SK-N-SH (cell line): ENCODE results near the gene PLA2G2F. TPM values are rescaled to one million over a fixed set of nuclear protein-coding genes. Genes with fewer than 3 reads are reported as not detected.

Experiments
- CTCF ChIA-PET: fragments of 300-600, 350-600 bp; formaldehyde crosslinking; extraction: SDS; loops from one replicate; lab custom pipeline; 2021; lab: Yijun Ruan, JAX
- POLR2A ChIA-PET: fragments of 350-600 bp; sonication (Branson Sonifier 250); formaldehyde crosslinking; extraction: SDS; loops from one replicate; lab custom pipeline; 2020; ENCODE audit warnings: antibody characterized with exemption, inconsistent platforms; lab: Yijun Ruan, JAX
- DNase-seq: peaks from one replicate; pipeline ENCODE4 v3.0.0; 2012
- H2AFZ ChIP-seq: fragments of 200-600 bp; sonication (generic); 2 replicates; pipeline ENCODE4 v1.8.1; 2016; ENCODE audit warnings: antibody characterized with exemption, mild to moderate bottlenecking, low read depth
- H3F3A ChIP-seq: fragments of 200-600 bp; sonication (generic); replicated peaks from 2 replicates; pipeline ENCODE3; 2016; ENCODE audit warnings: antibody characterized with exemption, mild to moderate bottlenecking; ENCODE audit not compliant: insufficient read depth
- H3K27ac ChIP-seq, 2 experiments: fragments of 200-500 bp in 1 of 2; fragments of 200-600 bp in 1 of 2; sonication (Bioruptor generic) in 1 of 2; sonication (generic), shearing (Covaris generic) in 1 of 2; 2 replicates each; pipeline versions ENCODE4 v1.5.1 to v1.6.1; 2014 to 2016; ENCODE audit warnings: low read depth in 2 of 2, inconsistent platforms in 1 of 2, low read length in 1 of 2, mild to moderate bottlenecking in 1 of 2, mixed read lengths in 1 of 2
- H3K27me3 ChIP-seq: fragments of 200-600 bp; sonication (generic), shearing (Covaris generic); 2 replicates; pipeline ENCODE4 v1.6.1; 2016; ENCODE audit warnings: mixed run types; ENCODE audit not compliant: insufficient read depth
- H3K36me3 ChIP-seq, 2 experiments: fragments of 200-500 bp in 1 of 2; fragments of 200-600 bp in 1 of 2; sonication (Bioruptor generic) in 1 of 2; sonication (generic) in 1 of 2; replicated peaks in 1 of 2; 2 replicates each; pipeline versions ENCODE3 to v1.5.1; 2014 to 2016; ENCODE audit warnings: low read length in 1 of 2, mild to moderate bottlenecking in 1 of 2; ENCODE audit not compliant: insufficient read depth in 2 of 2, control insufficient read depth in 1 of 2
- H3K4me1 ChIP-seq, 2 experiments: fragments of 200-500 bp in 1 of 2; fragments of 200-600 bp in 1 of 2; sonication (Bioruptor generic) in 1 of 2; sonication (generic), shearing (Covaris generic) in 1 of 2; 2 replicates each; pipeline versions ENCODE4 v1.5.1 to v1.6.1; 2014 to 2016; ENCODE audit warnings: low read depth in 1 of 2, low read length in 1 of 2, mixed run types in 1 of 2; ENCODE audit not compliant: insufficient read depth in 2 of 2, control insufficient read depth in 1 of 2
- H3K4me2 ChIP-seq: fragments of 200-600 bp; sonication (generic), shearing (Covaris generic); 2 replicates; pipeline ENCODE4 v1.6.1; 2017; ENCODE audit warnings: mixed run types
- H3K4me3 ChIP-seq, 2 experiments: fragments of 200-500 bp in 1 of 2; fragments of 200-600 bp in 1 of 2; sonication (Bioruptor generic) in 1 of 2; sonication (generic), shearing (Covaris generic) in 1 of 2; 2 replicates each; pipeline versions ENCODE4 v1.5.1 to v1.8.1; 2014 to 2016; ENCODE audit warnings: low read depth in 2 of 2, inconsistent platforms in 1 of 2, low read length in 1 of 2, mild to moderate bottlenecking in 1 of 2, mixed read lengths in 1 of 2, moderate library complexity in 1 of 2
- H3K79me2 ChIP-seq: fragments of 200-600 bp; sonication (generic); 2 replicates; pipeline ENCODE4 v1.8.1; 2017; ENCODE audit warnings: mild to moderate bottlenecking; ENCODE audit not compliant: insufficient read depth
- H3K9ac ChIP-seq: fragments of 200-600 bp; sonication (generic); 2 replicates; pipeline ENCODE4 v1.6.1; 2017; ENCODE audit warnings: mixed run types
- H3K9me2 ChIP-seq: fragments of 200-600 bp; sonication (generic); 2 replicates; pipeline ENCODE4 v1.6.1; 2017; ENCODE audit warnings: mixed run types
- H3K9me3 ChIP-seq: fragments of 200-600 bp; sonication (generic); 2 replicates; pipeline ENCODE4 v1.6.1; 2017; ENCODE audit warnings: mixed run types, mild to moderate bottlenecking, moderate library complexity
- H4K20me1 ChIP-seq: fragments of 200-600 bp; sonication (generic); 2 replicates; pipeline ENCODE4 v1.6.1; 2017; ENCODE audit warnings: mild to moderate bottlenecking, mixed run types; ENCODE audit not compliant: insufficient read depth
- CTCF ChIP-seq: fragments of 200-600 bp; sonication (generic); IDR thresholded peaks from 2 replicates; pipeline ENCODE4 v1.6.1; 2017; ENCODE audit warnings: antibody characterized with exemption, mild to moderate bottlenecking, moderate library complexity
- EP300 ChIP-seq, 2 experiments: IDR thresholded peaks; 2 replicates each; pipeline versions ENCODE4 v1.4.0 to v1.6.1; 2012; ENCODE audit warnings: borderline replicate concordance in 1 of 2, low read depth in 1 of 2, low read length in 1 of 2
- FOXJ3 ChIP-seq: sonication (generic); formaldehyde crosslinking; IDR thresholded peaks from 2 replicates; pipeline ENCODE4 v1.5.1; 2020; ENCODE audit warnings: mild to moderate bottlenecking, missing genetic modification reagents
- FOXM1 ChIP-seq: IDR thresholded peaks from 2 replicates; pipeline ENCODE4 v1.4.0; 2012; ENCODE audit warnings: low read depth, mild to moderate bottlenecking
- JUND ChIP-seq: IDR thresholded peaks from 2 replicates; pipeline ENCODE4 v1.4.0; 2012
- MEF2A ChIP-seq: IDR thresholded peaks from 2 replicates; pipeline ENCODE4 v1.4.0; 2012; ENCODE audit warnings: low read depth, borderline replicate concordance
- NFIC ChIP-seq: IDR thresholded peaks from 2 replicates; pipeline ENCODE4 v1.4.0; 2012; ENCODE audit warnings: borderline replicate concordance
- POLR2AphosphoS5 ChIP-seq: IDR thresholded peaks from 2 replicates; pipeline ENCODE4 v1.6.1; 2012; ENCODE audit warnings: low read depth, low read length
- RAD21 ChIP-seq: IDR thresholded peaks from 2 replicates; pipeline ENCODE4 v1.6.1; 2012; ENCODE audit warnings: mild to moderate bottlenecking, low read length
- RCOR1 ChIP-seq: fragments of 150-350 bp; IDR thresholded peaks from 2 replicates; pipeline ENCODE4 v1.6.1; 2017; ENCODE audit warnings: antibody characterized with exemption, low read length
- SIN3A ChIP-seq: IDR thresholded peaks from 2 replicates; pipeline ENCODE4 v1.6.1; 2012; ENCODE audit warnings: low read depth, mild to moderate bottlenecking, low read length, moderate library complexity, borderline replicate concordance
- USF2 ChIP-seq: fragments of 150-350 bp; IDR thresholded peaks from 2 replicates; pipeline ENCODE4 v1.6.1; 2017; ENCODE audit warnings: antibody characterized with exemption, low read length, low read depth, borderline replicate concordance
- WGBS: methylation state at CpG from one replicate; pipeline ENCODE4 v1.1.6; 2017; ENCODE audit warnings: low lambda C conversion rate; 5-methylcytosine and 5-hydroxymethylcytosine counted together
- polyA plus RNA-seq, 3 experiments: library from polyadenylated mRNA; depleted of rRNA; stranded (reverse); fragments of >200 nt; gene quantifications; 2 replicates each; pipeline ENCODE4 v1.2.3, GENCODE V29; 2012
- TF ChIP-seq, protein P1 (sequence below): IDR thresholded peaks from 2 replicates; pipeline ENCODE4 v1.4.0; 2012; ENCODE audit warnings: low read depth, borderline replicate concordance

Gene PLA2G2F
- polyA plus RNA-seq, 1 of the 3 experiments (the other 2 are of a cell fraction): not detected

GRCh38 chr1:20169932-20170331, 30.8 kb downstream of the PLA2G2F start:
- DNase-seq: no peak
- Histone ChIP-seq H3F3A (no peaks in the 10 kb centered on the region), H3K4me3 (no peak overlapping the region), H3K4me2 (no peak overlapping the region), H3K36me3 (no peaks in the 10 kb centered on the region), H3K79me2 (no peaks in the 10 kb centered on the region), H4K20me1 (no peaks in the 10 kb centered on the region), H2AFZ (no peak overlapping the region), H3K9me2 (no peaks in the 10 kb centered on the region), H3K9ac (no peak overlapping the region), H3K9me3 (no peaks in the 10 kb centered on the region), H3K4me1 (no peaks in the 10 kb centered on the region; a peak in 1 of 4 replicates), H3K27me3 (no peaks in the 10 kb centered on the region; the same call in 1 of the 2 replicates), H3K27ac (no peak overlapping the region)
- TF ChIP-seq, protein P1, sequence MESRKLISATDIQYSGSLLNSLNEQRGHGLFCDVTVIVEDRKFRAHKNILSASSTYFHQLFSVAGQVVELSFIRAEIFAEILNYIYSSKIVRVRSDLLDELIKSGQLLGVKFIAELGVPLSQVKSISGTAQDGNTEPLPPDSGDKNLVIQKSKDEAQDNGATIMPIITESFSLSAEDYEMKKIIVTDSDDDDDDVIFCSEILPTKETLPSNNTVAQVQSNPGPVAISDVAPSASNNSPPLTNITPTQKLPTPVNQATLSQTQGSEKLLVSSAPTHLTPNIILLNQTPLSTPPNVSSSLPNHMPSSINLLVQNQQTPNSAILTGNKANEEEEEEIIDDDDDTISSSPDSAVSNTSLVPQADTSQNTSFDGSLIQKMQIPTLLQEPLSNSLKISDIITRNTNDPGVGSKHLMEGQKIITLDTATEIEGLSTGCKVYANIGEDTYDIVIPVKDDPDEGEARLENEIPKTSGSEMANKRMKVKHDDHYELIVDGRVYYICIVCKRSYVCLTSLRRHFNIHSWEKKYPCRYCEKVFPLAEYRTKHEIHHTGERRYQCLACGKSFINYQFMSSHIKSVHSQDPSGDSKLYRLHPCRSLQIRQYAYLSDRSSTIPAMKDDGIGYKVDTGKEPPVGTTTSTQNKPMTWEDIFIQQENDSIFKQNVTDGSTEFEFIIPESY: no peak
- no peak for TF ChIP-seq SIN3A
- TF ChIP-seq FOXM1: no peak
- CTCF ChIA-PET: no interaction called here
- WGBS: 50% methylated on average over 1 of the region's 5 CpGs
- POLR2A ChIA-PET: no interaction called here

- Histone ChIP-seq H3K9ac (no peak overlapping the region), H2AFZ (no peak overlapping the region)
- CTCF ChIA-PET: interaction anchor here (0.8 kb wide), 1 partner anchor 197 kb away, joined by 3 read pairs; no protein-coding TSS in a partner anchor
These were observed 33.0 kb downstream of the PLA2G2F start for GRCh38 chr1:20172033-20172590.

More at GRCh38 chr1:20172033-20172590, 33.0 kb downstream of the PLA2G2F start:
- Histone ChIP-seq H3K79me2 (no peaks in the 10 kb centered on the region), H3K27me3 (no peaks in the 10 kb centered on the region; the same call in 1 of the 2 replicates), H3K4me2 (no peak overlapping the region), H3K36me3 (no peaks in the 10 kb centered on the region), H3K4me3 (no peak overlapping the region), H3K4me1 (no peaks in the 10 kb centered on the region; a peak in 1 of 4 replicates), H3K27ac (no peak overlapping the region), H4K20me1 (no peaks in the 10 kb centered on the region), H3K9me3 (no peaks in the 10 kb centered on the region), H3F3A (no peaks in the 10 kb centered on the region), H3K9me2 (no peaks in the 10 kb centered on the region)
- no peak for DNase-seq
- TF ChIP-seq USF2 (no peak), NFIC (no peak), EP300 (IDR thresholded peaks at IDR 0.05; ENCODE audit: borderline replicate concordance in 1 of 2, low read depth in 1 of 2, low read length in 1 of 2) (no peak), MEF2A (no peak), JUND (no peak), CTCF (no peak), FOXM1 (no peak), POLR2AphosphoS5 (no peak), FOXJ3 (no peak), RAD21 (no peak), RCOR1 (no peak)
- POLR2A ChIA-PET: no interaction called here
- WGBS: 80% methylated on average over 12 of the region's 12 CpGs
